Peyer's patch (tissue), 4 donors: ENCODE results near the gene AHI1. TPM values are rescaled to one million over a fixed set of nuclear protein-coding genes. Genes with fewer than 3 reads are reported as not detected.

Experiments
- DNase-seq, 3 donors: peaks; one replicate each; pipeline ENCODE4 v3.0.0-alpha.2; 2017 to 2019
- H3K27ac ChIP-seq, 4 donors: fragments of 200-600 bp; sonication (generic); one replicate each; pipeline ENCODE4 v1.5.1; 2016 to 2019
- H3K27me3 ChIP-seq, 2 donors: fragments of 200-600 bp; sonication (generic); one replicate each; pipeline ENCODE4 v1.5.1; 2019
- H3K36me3 ChIP-seq, 3 donors: fragments of 200-600 bp; sonication (generic); one replicate each; pipeline ENCODE4 v1.5.1; 2016 to 2019
- H3K4me1 ChIP-seq, 4 donors: fragments of 200-600 bp; sonication (generic); one replicate each; pipeline ENCODE4 v1.5.1; 2016 to 2019
- H3K4me3 ChIP-seq, 4 donors: fragments of 200-600 bp; sonication (generic); 1 replicate in 3 of 4; 2 replicates in 1 of 4; pipeline ENCODE4 v1.5.1; 2016 to 2019; ENCODE audit warnings: mild to moderate bottlenecking in 1 of 4
- H3K9me3 ChIP-seq, 4 donors: fragments of 200-600 bp; sonication (generic); one replicate each; pipeline ENCODE4 v1.5.1; 2016 to 2019; ENCODE audit warnings: mild to moderate bottlenecking in 1 of 4
- CTCF ChIP-seq, 6 experiments: fragments of 450-650 bp in 4 of 6; fragments of 200-600 bp in 2 of 6; sonication (generic) in 1 of 6; IDR thresholded peaks; one replicate each; pipeline ENCODE4 v1.5.1; 2017 to 2019; ENCODE audit warnings: antibody characterized with exemption in 6 of 6, mild to moderate bottlenecking in 3 of 6, moderate library complexity in 1 of 6
- POLR2A ChIP-seq, 2 donors: fragments of 450-650 bp; IDR thresholded peaks; one replicate each; pipeline ENCODE4 v1.5.1; 2017; ENCODE audit warnings: antibody characterized with exemption in 2 of 2, mild to moderate bottlenecking in 2 of 2, moderate library complexity in 2 of 2
- total RNA-seq, 4 donors: library from RNA; depleted of rRNA; stranded (reverse); fragments of >200 nt; gene quantifications; one replicate each; pipeline ENCODE4 v1.1.0, GENCODE V29; 2016

Gene AHI1
- total RNA-seq, 4 donors from 2014 or later = 4.4 to 141 (median 17.6) TPM

- TF ChIP-seq POLR2A (IDR thresholded peaks at IDR 0.05) = no peak
- no peak for TF ChIP-seq CTCF (IDR thresholded peaks at IDR 0.05)
- Histone ChIP-seq H3K27me3 (no peaks in the 10 kb centered on the region), H3K27ac (no peak overlapping the region), H3K4me1 (no peaks in the 10 kb centered on the region), H3K4me3 (no peak overlapping the region), H3K9me3 (no peaks in the 10 kb centered on the region), H3K36me3 (no peaks in the 10 kb centered on the region)
- no peak for DNase-seq
Observed at GRCh38 chr6:135519348-135519747, 21.8 kb upstream of the AHI1 start.

- no peak overlapping the region for H3K4me3 ChIP-seq
- TF ChIP-seq POLR2A (IDR thresholded peaks at IDR 0.05) (no peak), CTCF (IDR thresholded peaks at IDR 0.05) (no peak)
- H3K27ac ChIP-seq = no peak overlapping the region
- no peaks in the 10 kb centered on the region for H3K27me3 ChIP-seq
- no peaks in the 10 kb centered on the region for H3K9me3 ChIP-seq
- H3K36me3 ChIP-seq = no peaks in the 10 kb centered on the region
- H3K4me1 ChIP-seq = no peaks in the 10 kb centered on the region
- DNase-seq = no peak
Observed at GRCh38 chr6:135517527-135517926, 20.0 kb upstream of the AHI1 start.

GRCh38 chr6:135514706-135515105, 17.2 kb upstream of the AHI1 start:
- Histone ChIP-seq H3K27ac (no peak overlapping the region), H3K9me3 (no peaks in the 10 kb centered on the region), H3K36me3 (no peaks in the 10 kb centered on the region), H3K4me1 (no peaks in the 10 kb centered on the region), H3K4me3 (no peak overlapping the region), H3K27me3 (no peaks in the 10 kb centered on the region)
- no peak for TF ChIP-seq CTCF (IDR thresholded peaks at IDR 0.05)
- no peak for TF ChIP-seq POLR2A (IDR thresholded peaks at IDR 0.05)
- no peak for DNase-seq

- TF ChIP-seq POLR2A (IDR thresholded peaks at IDR 0.05) (no peak), CTCF (IDR thresholded peaks at IDR 0.05) (peak in 5 of 6 experiments; percentile 43 to 82 (median 63))
- DNase-seq = no peak
- no peak overlapping the region for H3K4me3 ChIP-seq
- no peaks in the 10 kb centered on the region for H3K36me3 ChIP-seq
- H3K9me3 ChIP-seq = no peaks in the 10 kb centered on the region
- H3K27me3 ChIP-seq = no peaks in the 10 kb centered on the region
- no peak overlapping the region for H3K27ac ChIP-seq
- H3K4me1 ChIP-seq = peaks cover 0 to 8% (median 0%) of the 10 kb centered on the region in 4 donors
Observed at GRCh38 chr6:135506270-135506997, 8.9 kb upstream of the AHI1 start.

GRCh38 chr6:135505648-135506047, 8.1 kb upstream of the AHI1 start:
- no peak for DNase-seq
- H3K4me1 ChIP-seq = peaks cover 0 to 8% (median 0%) of the 10 kb centered on the region in 4 donors
- H3K4me3 ChIP-seq = no peak overlapping the region
- H3K27me3 ChIP-seq = no peaks in the 10 kb centered on the region
- TF ChIP-seq CTCF (IDR thresholded peaks at IDR 0.05) (no peak), POLR2A (IDR thresholded peaks at IDR 0.05) (no peak)
- H3K9me3 ChIP-seq = no peaks in the 10 kb centered on the region
- no peaks in the 10 kb centered on the region for H3K36me3 ChIP-seq
- H3K27ac ChIP-seq = no peak overlapping the region
